ENCODE data around the gene PLTP.
"Not testable (repeated sequence)": the region's sequence is repeated elsewhere in the genome, so short reads cannot be mapped to it uniquely, and the experiment has no call there.

The PLTP gene

GRCh38 chr20:45934046-45934585, 22.2 kb upstream of the PLTP start:
- no peaks in the 10 kb centered on the region for H3K27me3 ChIP-seq (ENCODE audit: control insufficient read depth, insufficient read depth, low read length)
- H3K9me3 ChIP-seq (ENCODE audit: control insufficient read depth, low read length): no peaks in the 10 kb centered on the region
- peaks cover 5% of the 10 kb centered on the region for H3K79me2 ChIP-seq
- H3K4me1 ChIP-seq: peaks cover 5% of the 10 kb centered on the region
- H3K9ac ChIP-seq: peak overlapping the region; percentile 91
- H3K4me3 ChIP-seq (ENCODE audit: low read depth, low read length): peak overlapping the region; percentile 97
- H2AFZ ChIP-seq: peak overlapping the region; percentile 83
- peak overlapping the region; percentile 73 for H3K4me2 ChIP-seq (ENCODE audit: low read length)
- no peaks in the 10 kb centered on the region for H3K36me3 ChIP-seq (ENCODE audit: control insufficient read depth, insufficient read depth, low read length)
- peak overlapping the region; percentile 95 for H3K27ac ChIP-seq
- TF ChIP-seq, protein P1, sequence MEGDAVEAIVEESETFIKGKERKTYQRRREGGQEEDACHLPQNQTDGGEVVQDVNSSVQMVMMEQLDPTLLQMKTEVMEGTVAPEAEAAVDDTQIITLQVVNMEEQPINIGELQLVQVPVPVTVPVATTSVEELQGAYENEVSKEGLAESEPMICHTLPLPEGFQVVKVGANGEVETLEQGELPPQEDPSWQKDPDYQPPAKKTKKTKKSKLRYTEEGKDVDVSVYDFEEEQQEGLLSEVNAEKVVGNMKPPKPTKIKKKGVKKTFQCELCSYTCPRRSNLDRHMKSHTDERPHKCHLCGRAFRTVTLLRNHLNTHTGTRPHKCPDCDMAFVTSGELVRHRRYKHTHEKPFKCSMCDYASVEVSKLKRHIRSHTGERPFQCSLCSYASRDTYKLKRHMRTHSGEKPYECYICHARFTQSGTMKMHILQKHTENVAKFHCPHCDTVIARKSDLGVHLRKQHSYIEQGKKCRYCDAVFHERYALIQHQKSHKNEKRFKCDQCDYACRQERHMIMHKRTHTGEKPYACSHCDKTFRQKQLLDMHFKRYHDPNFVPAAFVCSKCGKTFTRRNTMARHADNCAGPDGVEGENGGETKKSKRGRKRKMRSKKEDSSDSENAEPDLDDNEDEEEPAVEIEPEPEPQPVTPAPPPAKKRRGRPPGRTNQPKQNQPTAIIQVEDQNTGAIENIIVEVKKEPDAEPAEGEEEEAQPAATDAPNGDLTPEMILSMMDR (IDR thresholded peaks at IDR 0.05): no peak

DNA sequence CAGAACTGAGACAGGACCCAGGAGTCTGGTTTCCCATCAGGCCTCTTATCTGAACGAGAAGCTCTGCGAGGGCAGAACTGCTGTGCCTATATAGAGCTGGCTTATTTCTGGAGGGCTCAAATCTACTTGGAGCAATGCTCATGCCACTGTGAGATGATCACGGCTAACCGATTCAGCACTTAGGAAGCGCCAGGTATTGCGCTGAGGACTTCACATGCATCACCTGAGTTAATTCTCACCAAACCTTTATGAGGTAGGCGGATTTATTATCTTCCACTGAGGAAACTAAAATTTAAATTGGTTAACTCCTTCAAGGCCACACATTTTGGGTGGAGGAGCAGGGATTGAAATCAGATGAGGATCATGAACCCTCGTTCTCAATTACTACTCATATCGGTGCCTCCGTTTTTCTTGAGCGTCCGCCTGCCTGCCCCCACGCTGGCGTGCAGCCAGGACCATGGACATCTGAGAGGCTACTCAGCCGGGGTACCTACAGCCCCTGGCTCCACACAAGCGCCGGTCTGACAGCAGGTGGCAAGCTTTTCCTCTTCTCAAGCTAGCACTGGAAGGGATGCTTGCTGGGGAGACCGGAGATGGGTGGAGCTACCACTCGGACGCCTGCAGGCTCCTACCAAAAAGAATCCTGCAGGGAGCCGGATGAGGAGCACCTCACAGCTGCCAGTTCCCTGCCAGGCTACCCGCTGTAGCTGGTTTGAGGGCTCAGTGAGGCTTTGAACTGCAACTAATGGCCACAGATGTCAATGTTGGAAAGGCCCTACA, 21.5 kb upstream of the PLTP start:
- H3K27me3 ChIP-seq (ENCODE audit: control insufficient read depth, insufficient read depth, low read length): no peaks in the 10 kb centered on the region
- no peaks in the 10 kb centered on the region for H3K36me3 ChIP-seq (ENCODE audit: control insufficient read depth, insufficient read depth, low read length)
- TF ChIP-seq, protein P1 (IDR thresholded peaks at IDR 0.05): peak; percentile 41

GRCh38 chr20:45931680-45932079, 19.7 kb upstream of the PLTP start:
- H3K4me2 ChIP-seq (ENCODE audit: low read length); H3K27ac ChIP-seq; H3K79me2 ChIP-seq: not testable (repeated sequence)

More for the DNA sequence above, 21.5 kb upstream of the PLTP start:
- Histone ChIP-seq H3K9me3 (ENCODE audit: control insufficient read depth, low read length) (no peaks in the 10 kb centered on the region), H2AFZ (peak overlapping the region; percentile 83), H3K27ac (peak overlapping the region; percentile 95), H3K4me2 (ENCODE audit: low read length) (peak overlapping the region; percentile 73), H3K9ac (peak overlapping the region; percentile 91), H3K4me3 (ENCODE audit: low read depth, low read length) (peak overlapping the region; percentile 97), H3K4me1 (peaks cover 5% of the 10 kb centered on the region), H3K79me2 (peaks cover 5% of the 10 kb centered on the region)

GRCh38 chr20:45927071-45927878, 15.3 kb upstream of the PLTP start:
- Histone ChIP-seq H3K79me2 (no peaks in the 10 kb centered on the region), H3K36me3 (ENCODE audit: control insufficient read depth, insufficient read depth, low read length) (no peaks in the 10 kb centered on the region), H3K27me3 (ENCODE audit: control insufficient read depth, insufficient read depth, low read length) (no peaks in the 10 kb centered on the region), H3K9me3 (ENCODE audit: control insufficient read depth, low read length) (no peaks in the 10 kb centered on the region), H3K4me1 (peaks cover 12% of the 10 kb centered on the region), H3K4me3 (ENCODE audit: low read depth, low read length) (no peak overlapping the region), H2AFZ (no peak overlapping the region), H3K4me2 (ENCODE audit: low read length) (no peak overlapping the region), H3K9ac (no peak overlapping the region), H3K27ac (no peak overlapping the region)
- TF ChIP-seq, protein P1 (IDR thresholded peaks at IDR 0.05): no peak

More at GRCh38 chr20:45931680-45932079, 19.7 kb upstream of the PLTP start:
- not testable (repeated sequence) for H3K4me1 ChIP-seq; H3K9me3 ChIP-seq (ENCODE audit: control insufficient read depth, low read length); H3K36me3 ChIP-seq (ENCODE audit: control insufficient read depth, insufficient read depth, low read length); H2AFZ ChIP-seq; H3K27me3 ChIP-seq (ENCODE audit: control insufficient read depth, insufficient read depth, low read length); H3K4me3 ChIP-seq (ENCODE audit: low read depth, low read length); H3K9ac ChIP-seq

GRCh38 chr20:45926731-45927070, 14.7 kb upstream of the PLTP start:
- Histone ChIP-seq H3K9me3 (ENCODE audit: control insufficient read depth, low read length) (no peaks in the 10 kb centered on the region), H3K27ac (no peak overlapping the region), H3K4me2 (ENCODE audit: low read length) (no peak overlapping the region), H3K27me3 (ENCODE audit: control insufficient read depth, insufficient read depth, low read length) (no peaks in the 10 kb centered on the region), H3K4me1 (peaks cover 12% of the 10 kb centered on the region), H3K4me3 (ENCODE audit: low read depth, low read length) (no peak overlapping the region), H2AFZ (no peak overlapping the region), H3K9ac (no peak overlapping the region), H3K36me3 (ENCODE audit: control insufficient read depth, insufficient read depth, low read length) (no peaks in the 10 kb centered on the region), H3K79me2 (no peaks in the 10 kb centered on the region)
- TF ChIP-seq, protein P1 (IDR thresholded peaks at IDR 0.05): no peak
